Caco-2 (cell line): ENCODE results near the gene DAPK1. TPM values are rescaled to one million over a fixed set of nuclear protein-coding genes. Genes with fewer than 3 reads are reported as not detected.
A peak's percentile ranks its signal among the peaks of the same experiment; 100 is the strongest.

Experiments
- BruUV-seq: library from RNA; stranded (reverse); fragments of 400-500 nt; replicated peaks from 2 replicates; lab custom pipeline; 2021; lab: Mats Ljungman, UMichigan
- CTCF ChIA-PET: fragments of 300-600 bp; sonication (Branson Sonifier 250); formaldehyde crosslinking; loops from one replicate; lab custom pipeline; 2022; ENCODE audit warnings: antibody characterized with exemption; lab: Charles Lee
- POLR2A ChIA-PET: fragments of 300-600 bp; sonication (Branson Sonifier 250); formaldehyde crosslinking; loops from one replicate; lab custom pipeline; 2022; ENCODE audit warnings: antibody characterized with exemption; lab: Charles Lee
- DNase-seq, 2 experiments: peaks; one replicate each; pipeline versions ENCODE4 v3.0.0 to v3.0.0-alpha.2; 2020 to 2022
- H3K27me3 ChIP-seq: replicated peaks from 2 replicates; pipeline ENCODE4 v1.6.0; 2011; ENCODE audit warnings: low read length; ENCODE audit not compliant: control insufficient read depth, insufficient read depth
- H3K36me3 ChIP-seq: 2 replicates; pipeline ENCODE4 v1.5.1; 2011; ENCODE audit warnings: low read length; ENCODE audit not compliant: control insufficient read depth, insufficient read depth
- H3K4me1 ChIP-seq: fragments of 250-450 bp; sonication (Bioruptor Pico); 2 replicates; pipeline ENCODE4 v1.5.1; 2020; ENCODE audit warnings: mild to moderate bottlenecking
- H3K4me3 ChIP-seq: 2 replicates; pipeline ENCODE4 v1.5.1; 2011; ENCODE audit warnings: low read depth, mild to moderate bottlenecking, control low read depth, low read length
- H3K9me3 ChIP-seq: fragments of 250-450 bp; sonication (Bioruptor Pico); 2 replicates; pipeline ENCODE4 v1.5.1; 2020; ENCODE audit warnings: mild to moderate bottlenecking, moderate library complexity
- H3K27ac Mint-ChIP-seq: one replicate; pipeline ENCODE4 v1.8.0; 2022; ENCODE audit warnings: mixed read lengths; ENCODE audit not compliant: unreplicated experiment
- H3K27me3 Mint-ChIP-seq: one replicate; pipeline ENCODE4 v1.8.0; 2022; ENCODE audit warnings: mixed read lengths; ENCODE audit not compliant: insufficient read depth, unreplicated experiment
- H3K36me3 Mint-ChIP-seq: one replicate; pipeline ENCODE4 v1.8.0; 2022; ENCODE audit warnings: mild to moderate bottlenecking, mixed read lengths; ENCODE audit not compliant: insufficient read depth, unreplicated experiment
- H3K4me1 Mint-ChIP-seq: one replicate; pipeline ENCODE4 v1.8.0; 2022; ENCODE audit warnings: low read depth, mixed read lengths; ENCODE audit not compliant: unreplicated experiment
- H3K4me3 Mint-ChIP-seq: one replicate; pipeline ENCODE4 v1.8.0; 2022; ENCODE audit warnings: mild to moderate bottlenecking, moderate library complexity, mixed read lengths; ENCODE audit not compliant: unreplicated experiment
- H3K9me3 Mint-ChIP-seq: one replicate; pipeline ENCODE4 v1.8.0; 2022; ENCODE audit warnings: mixed read lengths; ENCODE audit not compliant: unreplicated experiment
- CTCF ChIP-seq, 2 experiments: fragments of 200-600 bp in 1 of 2; IDR thresholded peaks; 1 replicate in 1 of 2; 2 replicates in 1 of 2; pipeline versions ENCODE4 v1.5.1 to v1.8.0; 2011 to 2022; ENCODE audit warnings: antibody characterized with exemption in 1 of 2, control low read depth in 1 of 2, inconsistent platforms in 1 of 2, low read depth in 1 of 2, low read length in 1 of 2, mild to moderate bottlenecking in 1 of 2, moderate library complexity in 1 of 2; ENCODE audit not compliant: insufficient read depth in 1 of 2, severe bottlenecking in 1 of 2, unreplicated experiment in 1 of 2
- intact Hi-C: fragments of 100-400 bp; cut with micrococcal nuclease; formaldehyde crosslinking; loops from one replicate; pipeline ENCODE4 v1.10.0; 2022; ENCODE audit not compliant: unreplicated experiment
- total RNA-seq: library from RNA; stranded (reverse); gene quantifications from 2 replicates; pipeline ENCODE4 v1.2.3, GENCODE V29; 2022

The DAPK1 gene
- total RNA-seq, 1 experiment from 2014 or later: 79.2 TPM

DNA sequence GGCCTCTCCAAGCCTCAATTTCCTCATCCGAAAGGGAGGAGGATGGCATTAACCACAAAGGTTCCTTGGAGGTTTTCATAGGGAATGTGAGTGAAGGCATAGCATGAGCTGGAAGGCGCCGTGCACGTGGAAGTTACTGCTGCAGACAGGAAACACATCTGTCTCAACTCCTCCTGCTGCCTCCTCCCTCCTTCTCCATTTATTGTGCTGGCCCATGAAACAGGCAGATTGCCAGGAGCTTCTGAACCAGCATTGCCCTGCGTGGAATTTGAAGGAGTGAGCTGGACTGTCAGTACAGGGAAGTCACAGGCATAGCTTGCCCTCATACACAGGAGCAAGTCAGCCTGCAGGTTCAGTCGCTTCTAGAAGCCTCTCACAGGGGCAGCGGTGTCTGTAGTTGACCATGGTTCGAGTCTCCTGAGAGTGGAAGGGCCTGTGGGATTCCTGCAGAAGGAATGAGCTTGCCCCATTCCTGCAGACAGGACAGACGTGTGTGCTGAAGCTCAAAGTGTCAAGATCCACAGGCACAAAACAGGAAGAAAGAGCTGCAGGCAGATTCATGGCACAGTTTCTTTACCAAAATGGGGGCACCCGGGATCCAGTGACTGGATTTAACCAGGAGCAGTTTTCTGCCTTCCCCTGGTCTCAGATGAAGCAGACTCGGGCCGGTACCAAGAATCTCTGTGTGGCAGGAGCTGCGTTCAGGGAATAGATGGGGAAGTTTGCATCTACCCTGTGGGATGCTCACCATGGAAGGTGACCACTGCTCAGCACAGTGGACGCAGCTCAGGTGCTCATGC, 179.5 kb downstream of the DAPK1 start:
- intact Hi-C loops: no loop called here
- no peak overlapping the region for H3K27ac Mint-ChIP-seq
- H3K4me1 Mint-ChIP-seq: no peaks in the 10 kb centered on the region
- Histone ChIP-seq H3K4me1 (no peaks in the 10 kb centered on the region), H3K27me3 (no peaks in the 10 kb centered on the region), H3K4me3 (no peak overlapping the region), H3K36me3 (no peaks in the 10 kb centered on the region; the same call in 1 of the 2 replicates), H3K9me3 (no peaks in the 10 kb centered on the region)
- H3K27me3 Mint-ChIP-seq: no peaks in the 10 kb centered on the region
- no peak overlapping the region for H3K4me3 Mint-ChIP-seq
- no peaks in the 10 kb centered on the region for H3K9me3 Mint-ChIP-seq
- TF ChIP-seq CTCF (IDR thresholded peaks at IDR 0.05; ENCODE audit: insufficient read depth in 1 of 2, low read depth in 1 of 2, low read length in 1 of 2, severe bottlenecking in 1 of 2, unreplicated experiment in 1 of 2): no peak
- DNase-seq: no peak
- BruUV-seq: no TSS peak
- CTCF ChIA-PET: no interaction called here
- POLR2A ChIA-PET: no interaction called here
- peaks cover 26% of the 10 kb centered on the region for H3K36me3 Mint-ChIP-seq

GRCh38 chr9:87677776-87678587, 180.3 kb downstream of the DAPK1 start:
- DNase-seq: no peak
- H3K36me3 ChIP-seq: no peaks in the 10 kb centered on the region
- no peaks in the 10 kb centered on the region for H3K4me1 ChIP-seq
- no peak for TF ChIP-seq CTCF (IDR thresholded peaks at IDR 0.05; ENCODE audit: insufficient read depth in 1 of 2, low read depth in 1 of 2, low read length in 1 of 2, severe bottlenecking in 1 of 2, unreplicated experiment in 1 of 2)
- H3K36me3 Mint-ChIP-seq: peaks cover 26% of the 10 kb centered on the region
- no peaks in the 10 kb centered on the region for H3K4me1 Mint-ChIP-seq
- no peak overlapping the region for H3K4me3 ChIP-seq
- H3K9me3 ChIP-seq: no peaks in the 10 kb centered on the region
- peak overlapping the region; percentile 39 for H3K27ac Mint-ChIP-seq
- POLR2A ChIA-PET: no interaction called here
- no peaks in the 10 kb centered on the region for H3K27me3 Mint-ChIP-seq
- H3K4me3 Mint-ChIP-seq: no peak overlapping the region
- intact Hi-C loops: loop anchor here (2.0 kb wide), 1 partner anchor 135 kb away; no protein-coding TSS in a partner anchor
- H3K9me3 Mint-ChIP-seq: no peaks in the 10 kb centered on the region
- CTCF ChIA-PET: no interaction called here
- H3K27me3 ChIP-seq: no peaks in the 10 kb centered on the region
- no TSS peak for BruUV-seq

GRCh38 chr9:87678650-87679355, 181.1 kb downstream of the DAPK1 start:
- Histone ChIP-seq H3K9me3 (no peaks in the 10 kb centered on the region), H3K36me3 (no peaks in the 10 kb centered on the region; the same call in 1 of the 2 replicates), H3K27me3 (no peaks in the 10 kb centered on the region), H3K4me3 (no peak overlapping the region), H3K4me1 (no peaks in the 10 kb centered on the region)
- H3K9me3 Mint-ChIP-seq: no peaks in the 10 kb centered on the region
- intact Hi-C loops: loop anchor here (2.0 kb wide), 1 partner anchor 134 kb away; no protein-coding TSS in a partner anchor
- no peaks in the 10 kb centered on the region for H3K27me3 Mint-ChIP-seq
- H3K4me1 Mint-ChIP-seq: no peaks in the 10 kb centered on the region
- CTCF ChIA-PET: no interaction called here
- DNase-seq: peak; percentile 46 to 63
- peaks cover 21% of the 10 kb centered on the region for H3K36me3 Mint-ChIP-seq
- no TSS peak for BruUV-seq
- H3K27ac Mint-ChIP-seq: no peak overlapping the region
- POLR2A ChIA-PET: no interaction called here
- H3K4me3 Mint-ChIP-seq: no peak overlapping the region
- peak; percentile 52 to 66 for TF ChIP-seq CTCF (IDR thresholded peaks at IDR 0.05; ENCODE audit: insufficient read depth in 1 of 2, low read depth in 1 of 2, low read length in 1 of 2, severe bottlenecking in 1 of 2, unreplicated experiment in 1 of 2)
